ENCODE data around the gene ADGRG1. TPM values are rescaled to one million over a fixed set of nuclear protein-coding genes. Genes with fewer than 3 reads are reported as not detected.
"Not testable (repeated sequence)": the region's sequence is repeated elsewhere in the genome, so short reads cannot be mapped to it uniquely, and the experiment has no call there.

The ADGRG1 gene
- total RNA-seq, 1 donor from 2014 or later, result 4.8 TPM

GRCh38 chr16:57593990-57594389 is 34.4 kb upstream of the ADGRG1 start:
- H3K4me3 Mint-ChIP-seq (ENCODE audit: unreplicated experiment), result no peak overlapping the region
- DNase-seq (ENCODE audit: extremely low spot score, unreplicated experiment), result no peak
- H3K27ac Mint-ChIP-seq (ENCODE audit: unreplicated experiment), result no peak overlapping the region
- H3K27me3 Mint-ChIP-seq (ENCODE audit: unreplicated experiment), result peaks cover 28% of the 10 kb centered on the region
- TF ChIP-seq CTCF (IDR thresholded peaks at IDR 0.05), result no peak
- H3K9me3 Mint-ChIP-seq (ENCODE audit: unreplicated experiment), result peaks cover 22% of the 10 kb centered on the region
- H3K4me1 Mint-ChIP-seq (ENCODE audit: unreplicated experiment), result peaks cover 12% of the 10 kb centered on the region
- H3K36me3 Mint-ChIP-seq (ENCODE audit: unreplicated experiment), result peaks cover 2% of the 10 kb centered on the region

GRCh38 chr16:57594531-57595031 is 33.8 kb upstream of the ADGRG1 start:
- peak; percentile 36 for DNase-seq (ENCODE audit: extremely low spot score, unreplicated experiment)
- Mint-ChIP-seq H3K4me3 (ENCODE audit: unreplicated experiment) (no peak overlapping the region), H3K27me3 (ENCODE audit: unreplicated experiment) (peaks cover 30% of the 10 kb centered on the region), H3K4me1 (ENCODE audit: unreplicated experiment) (peaks cover 12% of the 10 kb centered on the region), H3K36me3 (ENCODE audit: unreplicated experiment) (peaks cover 2% of the 10 kb centered on the region), H3K9me3 (ENCODE audit: unreplicated experiment) (peaks cover 22% of the 10 kb centered on the region), H3K27ac (ENCODE audit: unreplicated experiment) (no peak overlapping the region)
- TF ChIP-seq CTCF (IDR thresholded peaks at IDR 0.05), result no peak

- H3K36me3 Mint-ChIP-seq (ENCODE audit: unreplicated experiment); H3K4me3 Mint-ChIP-seq (ENCODE audit: unreplicated experiment); H3K4me1 Mint-ChIP-seq (ENCODE audit: unreplicated experiment); H3K27ac Mint-ChIP-seq (ENCODE audit: unreplicated experiment): not testable (repeated sequence)
- peaks cover 22% of the 10 kb centered on the region for H3K9me3 Mint-ChIP-seq (ENCODE audit: unreplicated experiment)
- DNase-seq (ENCODE audit: extremely low spot score, unreplicated experiment), result peak; percentile 25
- H3K27me3 Mint-ChIP-seq (ENCODE audit: unreplicated experiment), result peaks cover 30% of the 10 kb centered on the region
Observed at GRCh38 chr16:57596234-57596633, 32.2 kb upstream of the ADGRG1 start.

DNA sequence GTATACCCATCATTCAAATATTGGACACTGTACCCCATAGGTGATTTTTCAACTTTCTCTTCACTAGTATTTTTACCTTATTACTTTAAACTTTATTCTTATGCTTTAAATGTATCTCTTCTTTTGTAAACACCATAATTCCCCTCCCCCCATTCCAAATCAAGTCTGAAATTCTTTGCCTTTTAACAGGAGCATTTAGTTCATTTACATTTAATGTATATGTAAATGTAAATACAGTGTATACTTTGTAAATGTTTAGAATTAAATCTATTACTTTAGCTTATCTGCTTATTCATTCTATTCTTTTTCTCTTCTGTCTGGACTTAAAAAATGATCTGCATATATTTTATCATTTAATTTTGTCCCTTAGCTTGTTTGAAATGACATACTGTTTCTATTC is 30.0 kb upstream of the ADGRG1 start:
- no peak for TF ChIP-seq CTCF (IDR thresholded peaks at IDR 0.05)
- no peaks in the 10 kb centered on the region for H3K4me1 Mint-ChIP-seq (ENCODE audit: unreplicated experiment)
- H3K27me3 Mint-ChIP-seq (ENCODE audit: unreplicated experiment), result peaks cover 44% of the 10 kb centered on the region
- H3K4me3 Mint-ChIP-seq (ENCODE audit: unreplicated experiment), result no peak overlapping the region
- peaks cover 2% of the 10 kb centered on the region for H3K36me3 Mint-ChIP-seq (ENCODE audit: unreplicated experiment)
- H3K9me3 Mint-ChIP-seq (ENCODE audit: unreplicated experiment), result peaks cover 22% of the 10 kb centered on the region
- H3K27ac Mint-ChIP-seq (ENCODE audit: unreplicated experiment), result no peak overlapping the region
- DNase-seq (ENCODE audit: extremely low spot score, unreplicated experiment), result no peak

- DNase-seq (ENCODE audit: extremely low spot score, unreplicated experiment), result peak; percentile 82
- peak; percentile 72 for TF ChIP-seq CTCF (IDR thresholded peaks at IDR 0.05)
- Mint-ChIP-seq H3K36me3 (ENCODE audit: unreplicated experiment) (peaks cover 2% of the 10 kb centered on the region), H3K9me3 (ENCODE audit: unreplicated experiment) (peaks cover 22% of the 10 kb centered on the region), H3K4me1 (ENCODE audit: unreplicated experiment) (no peaks in the 10 kb centered on the region), H3K27ac (ENCODE audit: unreplicated experiment) (no peak overlapping the region), H3K4me3 (ENCODE audit: unreplicated experiment) (no peak overlapping the region), H3K27me3 (ENCODE audit: unreplicated experiment) (peaks cover 46% of the 10 kb centered on the region)
Observed at GRCh38 chr16:57600048-57600835, 28.2 kb upstream of the ADGRG1 start.

All from osteocyte (in vitro differentiated cells).